Measurements from ENCODE around the gene YPEL5.

DNA sequence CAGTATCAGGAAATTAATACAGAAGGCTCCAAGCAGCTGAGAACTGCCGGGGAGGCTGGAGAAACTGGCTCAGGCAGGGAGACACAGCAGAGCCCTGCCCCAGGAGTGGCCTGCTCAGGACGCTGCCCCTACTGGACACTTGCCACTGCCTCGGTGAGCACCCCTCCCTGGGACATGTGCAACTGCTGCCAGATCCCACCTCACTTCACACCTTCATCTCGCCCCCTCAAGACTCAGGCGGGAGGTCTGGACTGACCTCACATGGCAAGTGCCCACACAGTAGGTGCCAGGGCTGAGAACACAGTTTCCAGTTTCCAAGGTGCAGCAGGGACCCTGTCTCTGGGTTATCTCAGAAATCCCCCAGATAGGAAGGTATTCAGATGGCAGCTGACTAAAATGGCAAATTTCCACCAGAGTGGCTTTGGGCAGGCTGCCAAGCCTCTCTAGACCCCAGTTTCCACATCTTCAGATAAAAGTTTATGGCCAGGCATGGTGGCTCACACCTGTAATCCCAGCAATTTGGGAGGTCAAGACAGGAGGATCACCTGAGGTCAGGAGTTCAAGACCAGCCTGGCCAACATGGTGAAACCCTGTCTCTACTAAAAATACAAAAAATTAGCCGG, 50.9 kb downstream of the YPEL5 start:
- TF ChIP-seq, protein P1, sequence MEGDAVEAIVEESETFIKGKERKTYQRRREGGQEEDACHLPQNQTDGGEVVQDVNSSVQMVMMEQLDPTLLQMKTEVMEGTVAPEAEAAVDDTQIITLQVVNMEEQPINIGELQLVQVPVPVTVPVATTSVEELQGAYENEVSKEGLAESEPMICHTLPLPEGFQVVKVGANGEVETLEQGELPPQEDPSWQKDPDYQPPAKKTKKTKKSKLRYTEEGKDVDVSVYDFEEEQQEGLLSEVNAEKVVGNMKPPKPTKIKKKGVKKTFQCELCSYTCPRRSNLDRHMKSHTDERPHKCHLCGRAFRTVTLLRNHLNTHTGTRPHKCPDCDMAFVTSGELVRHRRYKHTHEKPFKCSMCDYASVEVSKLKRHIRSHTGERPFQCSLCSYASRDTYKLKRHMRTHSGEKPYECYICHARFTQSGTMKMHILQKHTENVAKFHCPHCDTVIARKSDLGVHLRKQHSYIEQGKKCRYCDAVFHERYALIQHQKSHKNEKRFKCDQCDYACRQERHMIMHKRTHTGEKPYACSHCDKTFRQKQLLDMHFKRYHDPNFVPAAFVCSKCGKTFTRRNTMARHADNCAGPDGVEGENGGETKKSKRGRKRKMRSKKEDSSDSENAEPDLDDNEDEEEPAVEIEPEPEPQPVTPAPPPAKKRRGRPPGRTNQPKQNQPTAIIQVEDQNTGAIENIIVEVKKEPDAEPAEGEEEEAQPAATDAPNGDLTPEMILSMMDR (IDR thresholded peaks at IDR 0.05) = no peak
- no peak for TF ChIP-seq POLR2AphosphoS5 (IDR thresholded peaks at IDR 0.05)
- no peak for TF ChIP-seq POLR2A (IDR thresholded peaks at IDR 0.05)
- TF ChIP-seq EP300 (IDR thresholded peaks at IDR 0.05) = no peak
